ENCODE measurements around the gene STK24.

- TF ChIP-seq CTCF (conservative IDR thresholded peaks at IDR 0.05 in 1 of 2, IDR thresholded peaks at IDR 0.05 in 1 of 2; ENCODE audit: low read depth in 1 of 2, low read length in 2 of 2) (no peak), EZH2 (IDR thresholded peaks at IDR 0.05; ENCODE audit: low read length, missing control alignments) (no peak)
These were observed 149.4 kb downstream of the STK24 start for GRCh38 chr13:98427331-98427995.
